HEK293 (cell line): ENCODE results near the gene TMC4.

Experiments
- CTCF ChIA-PET: fragments of 350-600 bp; formaldehyde crosslinking; extraction: SDS; loops from one replicate; lab custom pipeline; 2021; ENCODE audit warnings: antibody characterized with exemption; lab: Yijun Ruan, JAX
- POLR2A ChIA-PET: fragments of 300-600 bp; formaldehyde crosslinking; extraction: SDS; loops from one replicate; lab custom pipeline; 2020; ENCODE audit warnings: antibody characterized with exemption, inconsistent platforms; lab: Yijun Ruan, JAX
- H3K27ac ChIP-seq: fragments of 200-500 bp; sonication (Bioruptor generic); 2 replicates; pipeline ENCODE4 v1.5.1; 2014; ENCODE audit warnings: low read depth, low read length, control low read depth, inconsistent platforms; ENCODE audit errors: extremely low read depth
- H3K36me3 ChIP-seq, 2 experiments: fragments of 200-500 bp in 1 of 2; sonication (Bioruptor generic) in 1 of 2; 1 replicate in 1 of 2; 2 replicates in 1 of 2; pipeline ENCODE4 v1.5.1; 2014 to 2017; ENCODE audit warnings: inconsistent platforms in 2 of 2, low read length in 2 of 2; ENCODE audit not compliant: control insufficient read depth in 2 of 2, insufficient read depth in 1 of 2
- H3K4me1 ChIP-seq: fragments of 200-500 bp; sonication (Bioruptor generic); 2 replicates; pipeline ENCODE4 v1.5.1; 2014; ENCODE audit warnings: mild to moderate bottlenecking, low read length, inconsistent platforms; ENCODE audit not compliant: control insufficient read depth, insufficient read depth
- H3K4me3 ChIP-seq: 2 replicates; pipeline ENCODE4 v1.5.1; 2011; ENCODE audit warnings: low read depth, mild to moderate bottlenecking, control low read depth, low read length, moderate library complexity
- H3K9me3 ChIP-seq: fragments of 200-500 bp; sonication (Bioruptor generic); 2 replicates; pipeline ENCODE4 v1.5.1; 2014; ENCODE audit warnings: low read depth, low read length, inconsistent platforms; ENCODE audit not compliant: control insufficient read depth, insufficient read depth
- BCL11A ChIP-seq: fragments of 450-650 bp; formaldehyde crosslinking; IDR thresholded peaks from 2 replicates; pipeline ENCODE4 v1.5.1; 2016; ENCODE audit warnings: low read depth, missing biosample characterization, missing genetic modification characterization
- HOXA7 ChIP-seq: sonication (generic); formaldehyde crosslinking; IDR thresholded peaks from 2 replicates; pipeline ENCODE4 v1.8.1; 2022; ENCODE audit warnings: missing genetic modification reagents, borderline replicate concordance
- KLF16 ChIP-seq: fragments of 450-650 bp; formaldehyde crosslinking; IDR thresholded peaks from 2 replicates; pipeline ENCODE4 v1.5.1; 2017; ENCODE audit warnings: missing biosample characterization, missing genetic modification characterization
- ZBTB17 ChIP-seq: fragments of 450-650 bp; formaldehyde crosslinking; IDR thresholded peaks from 2 replicates; pipeline ENCODE4 v1.5.1; 2016; ENCODE audit warnings: missing biosample characterization, missing genetic modification characterization
- ZBTB7A ChIP-seq: fragments of 450-650 bp; formaldehyde crosslinking; IDR thresholded peaks from 2 replicates; pipeline ENCODE4 v1.5.1; 2016; ENCODE audit warnings: low read depth, missing biosample characterization, missing genetic modification characterization
- ZIC2 ChIP-seq: fragments of 450-650 bp; formaldehyde crosslinking; IDR thresholded peaks from 2 replicates; pipeline ENCODE4 v1.5.1; 2016; ENCODE audit warnings: missing biosample characterization, missing genetic modification characterization
- ZNF10 ChIP-seq: fragments of 450-650 bp; formaldehyde crosslinking; IDR thresholded peaks from 2 replicates; pipeline ENCODE4 v1.5.1; 2017; ENCODE audit warnings: missing biosample characterization, missing genetic modification characterization
- ZNF114 ChIP-seq: fragments of 450-650 bp; formaldehyde crosslinking; IDR thresholded peaks from 2 replicates; pipeline ENCODE4 v1.5.0; 2017; ENCODE audit warnings: missing biosample characterization, missing genetic modification characterization
- ZNF155 ChIP-seq: fragments of 450-650 bp; formaldehyde crosslinking; IDR thresholded peaks from 2 replicates; pipeline ENCODE4 v1.5.1; 2016; ENCODE audit warnings: missing biosample characterization, missing genetic modification characterization
- ZNF174 ChIP-seq: fragments of 450-650 bp; formaldehyde crosslinking; IDR thresholded peaks from 2 replicates; pipeline ENCODE4 v1.5.0; 2017; ENCODE audit warnings: missing biosample characterization, mild to moderate bottlenecking, missing genetic modification characterization
- ZNF18 ChIP-seq: fragments of 450-650 bp; formaldehyde crosslinking; IDR thresholded peaks from 2 replicates; pipeline ENCODE4 v1.5.1; 2016; ENCODE audit warnings: missing biosample characterization, missing genetic modification characterization
- ZNF202 ChIP-seq: fragments of 450-650 bp; formaldehyde crosslinking; IDR thresholded peaks from 2 replicates; pipeline ENCODE4 v1.5.1; 2016; ENCODE audit warnings: missing biosample characterization, missing genetic modification characterization, borderline replicate concordance
- ZNF214 ChIP-seq: fragments of 450-650 bp; formaldehyde crosslinking; IDR thresholded peaks from 2 replicates; pipeline ENCODE4 v1.5.1; 2017; ENCODE audit warnings: missing biosample characterization, mild to moderate bottlenecking, missing genetic modification characterization, borderline replicate concordance
- ZNF24 ChIP-seq: fragments of 450-650 bp; formaldehyde crosslinking; IDR thresholded peaks from 2 replicates; pipeline ENCODE4 v1.5.1; 2016; ENCODE audit warnings: missing biosample characterization, missing genetic modification characterization
- ZNF26 ChIP-seq: fragments of 450-650 bp; formaldehyde crosslinking; IDR thresholded peaks from 2 replicates; pipeline ENCODE4 v1.5.1; 2016; ENCODE audit warnings: missing biosample characterization, missing genetic modification characterization
- ZNF302 ChIP-seq: fragments of 450-650 bp; formaldehyde crosslinking; IDR thresholded peaks from 2 replicates; pipeline ENCODE4 v1.5.1; 2016; ENCODE audit warnings: missing biosample characterization, missing genetic modification characterization, low read depth
- ZNF324 ChIP-seq: fragments of 450-650 bp; formaldehyde crosslinking; IDR thresholded peaks from 2 replicates; pipeline ENCODE4 v1.5.1; 2016; ENCODE audit warnings: missing biosample characterization, missing genetic modification characterization
- ZNF335 ChIP-seq: fragments of 450-650 bp; formaldehyde crosslinking; conservative IDR thresholded peaks from 2 replicates; pipeline ENCODE4 v1.5.1; 2016; ENCODE audit warnings: missing biosample characterization, missing genetic modification characterization
- ZNF354C ChIP-seq: fragments of 450-650 bp; formaldehyde crosslinking; IDR thresholded peaks from 2 replicates; pipeline ENCODE4 v1.5.1; 2016; ENCODE audit warnings: missing biosample characterization, missing genetic modification characterization, low read depth, borderline replicate concordance
- ZNF366 ChIP-seq: fragments of 450-650 bp; formaldehyde crosslinking; conservative IDR thresholded peaks from 2 replicates; pipeline ENCODE4 v1.5.1; 2016; ENCODE audit warnings: missing biosample characterization, missing genetic modification characterization
- ZNF398 ChIP-seq: fragments of 450-650 bp; formaldehyde crosslinking; IDR thresholded peaks from 2 replicates; pipeline ENCODE4 v1.5.1; 2017; ENCODE audit warnings: missing biosample characterization, missing genetic modification characterization
- ZNF433 ChIP-seq: fragments of 450-650 bp; formaldehyde crosslinking; IDR thresholded peaks from 2 replicates; pipeline ENCODE4 v1.5.1; 2016; ENCODE audit warnings: missing biosample characterization, missing genetic modification characterization, low read depth
- ZNF473 ChIP-seq: fragments of 450-650 bp; formaldehyde crosslinking; IDR thresholded peaks from 2 replicates; pipeline ENCODE4 v1.5.1; 2017; ENCODE audit warnings: missing biosample characterization, missing genetic modification characterization
- ZNF521 ChIP-seq: fragments of 450-650 bp; formaldehyde crosslinking; IDR thresholded peaks from 2 replicates; pipeline ENCODE4 v1.5.1; 2017; ENCODE audit warnings: missing biosample characterization, mild to moderate bottlenecking, missing genetic modification characterization
- ZNF544 ChIP-seq: fragments of 450-650 bp; formaldehyde crosslinking; IDR thresholded peaks from 2 replicates; pipeline ENCODE4 v1.5.0; 2017; ENCODE audit warnings: missing biosample characterization, missing genetic modification characterization
- ZNF558 ChIP-seq: fragments of 450-650 bp; formaldehyde crosslinking; IDR thresholded peaks from 2 replicates; pipeline ENCODE4 v1.5.1; 2016; ENCODE audit warnings: missing biosample characterization, missing genetic modification characterization
- ZNF600 ChIP-seq: fragments of 450-650 bp; formaldehyde crosslinking; IDR thresholded peaks from 2 replicates; pipeline ENCODE4 v1.5.1; 2016; ENCODE audit warnings: missing biosample characterization, missing genetic modification characterization
- ZNF610 ChIP-seq: fragments of 450-650 bp; formaldehyde crosslinking; IDR thresholded peaks from 2 replicates; pipeline ENCODE4 v1.5.1; 2016; ENCODE audit warnings: missing biosample characterization, missing genetic modification characterization, borderline replicate concordance
- ZNF776 ChIP-seq: fragments of 450-650 bp; formaldehyde crosslinking; IDR thresholded peaks from 2 replicates; pipeline ENCODE4 v1.5.0; 2017; ENCODE audit warnings: missing biosample characterization, missing genetic modification characterization, borderline replicate concordance
- TF ChIP-seq, protein P1 (sequence below): fragments of 450-650 bp; formaldehyde crosslinking; IDR thresholded peaks from 2 replicates; pipeline ENCODE4 v1.5.1; 2016; ENCODE audit warnings: missing biosample characterization, missing genetic modification characterization

The TMC4 gene

GRCh38 chr19:54137699-54138488 lies 35.1 kb downstream of the TMC4 start, which contains the start of gene CNOT3 (continued):
- TF ChIP-seq ZNF174 (0 out of 2 replicates have a peak, but pooled peaks have one; percentile 27), ZNF324 (0 out of 2 replicates have a peak, but pooled peaks have one; percentile 39), ZNF600 (tag by site-specific recombination) (no peak), ZNF610 (tag by site-specific recombination) (0 out of 2 replicates have a peak, but pooled peaks have one; percentile 18), ZBTB17 (tag by site-specific recombination) (no peak), ZIC2 (peak; percentile 27; the same call in 1 of the 2 replicates), ZNF155 (tag by site-specific recombination) (no peak), ZNF354C (tag by site-specific recombination) (no peak), ZNF558 (tag by site-specific recombination) (no peak), ZNF366 (tag by site-specific recombination) (no peak), ZNF433 (tag by site-specific recombination) (no peak), ZNF521 (tag by site-specific recombination) (no peak), ZBTB7A (tag by site-specific recombination) (0 out of 2 replicates have a peak, but pooled peaks have one; percentile 56), HOXA7 (CRISPR knock-in tag) (no peak), ZNF776 (no peak), BCL11A (tag by site-specific recombination) (no peak), ZNF473 (tag by site-specific recombination) (no peak), ZNF114 (tag by site-specific recombination) (no peak), ZNF398 (0 out of 2 replicates have a peak, but pooled peaks have one; percentile 13), ZNF214 (tag by site-specific recombination) (no peak), ZNF202 (tag by site-specific recombination) (no peak)
- TF ChIP-seq, protein P1, sequence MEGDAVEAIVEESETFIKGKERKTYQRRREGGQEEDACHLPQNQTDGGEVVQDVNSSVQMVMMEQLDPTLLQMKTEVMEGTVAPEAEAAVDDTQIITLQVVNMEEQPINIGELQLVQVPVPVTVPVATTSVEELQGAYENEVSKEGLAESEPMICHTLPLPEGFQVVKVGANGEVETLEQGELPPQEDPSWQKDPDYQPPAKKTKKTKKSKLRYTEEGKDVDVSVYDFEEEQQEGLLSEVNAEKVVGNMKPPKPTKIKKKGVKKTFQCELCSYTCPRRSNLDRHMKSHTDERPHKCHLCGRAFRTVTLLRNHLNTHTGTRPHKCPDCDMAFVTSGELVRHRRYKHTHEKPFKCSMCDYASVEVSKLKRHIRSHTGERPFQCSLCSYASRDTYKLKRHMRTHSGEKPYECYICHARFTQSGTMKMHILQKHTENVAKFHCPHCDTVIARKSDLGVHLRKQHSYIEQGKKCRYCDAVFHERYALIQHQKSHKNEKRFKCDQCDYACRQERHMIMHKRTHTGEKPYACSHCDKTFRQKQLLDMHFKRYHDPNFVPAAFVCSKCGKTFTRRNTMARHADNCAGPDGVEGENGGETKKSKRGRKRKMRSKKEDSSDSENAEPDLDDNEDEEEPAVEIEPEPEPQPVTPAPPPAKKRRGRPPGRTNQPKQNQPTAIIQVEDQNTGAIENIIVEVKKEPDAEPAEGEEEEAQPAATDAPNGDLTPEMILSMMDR (tag by site-specific recombination), result no peak

GRCh38 chr19:54136864-54137698 lies 35.9 kb downstream of the TMC4 start:
- CTCF ChIA-PET, result interaction anchor here (0.6 to 1.7 kb wide), 9 partner anchors 14 to 240 kb away, joined by 3 to 6 read pairs (median 4); partner anchors contain the start of gene LENG1
- POLR2A ChIA-PET, result interaction anchor here (0.6 to 5.5 kb wide), 33 partner anchors 9 to 1587 kb away, joined by 3 to 116 read pairs (median 6); partner anchors contain the start of genes LENG1, LENG8, LENG9 and MBOAT7
- peak overlapping the region; percentile 88; the same call in 1 of the 2 replicates for H3K27ac ChIP-seq
- H3K36me3 ChIP-seq, result peaks cover 7 to 36% of the 10 kb centered on the region in 2 experiments; a peak in 2 of 3 replicates
- H3K9me3 ChIP-seq, result peaks cover 2% of the 10 kb centered on the region
- H3K4me3 ChIP-seq, result peak overlapping the region; percentile 94
- peaks cover 13% of the 10 kb centered on the region for H3K4me1 ChIP-seq
- TF ChIP-seq KLF16 (tag by site-specific recombination), result no peak
- no peak for TF ChIP-seq ZNF18 (tag by site-specific recombination)
- TF ChIP-seq ZNF335 (tag by site-specific recombination), result peak; percentile 79; the same call in 1 of the 2 replicates
- TF ChIP-seq ZNF544, result no peak
- no peak for TF ChIP-seq ZNF302 (tag by site-specific recombination)
- TF ChIP-seq ZNF10 (tag by site-specific recombination), result no peak
- TF ChIP-seq ZNF26, result no peak
- peak; percentile 31; the same call in 1 of the 2 replicates for TF ChIP-seq ZNF24 (tag by site-specific recombination)
